Activated naive CD4-positive, alpha-beta T cell (primary cell): ENCODE data around the gene DOLPP1.
"Not testable (repeated sequence)": the region's sequence is repeated elsewhere in the genome, so short reads cannot be mapped to it uniquely, and the experiment has no call there.

ENCODE experiments used
- DNase-seq, 4 experiments: peaks; one replicate each; lab custom pipeline; 2025; lab: John Stamatoyannopoulos, UW

DOLPP1 gene, protein sequence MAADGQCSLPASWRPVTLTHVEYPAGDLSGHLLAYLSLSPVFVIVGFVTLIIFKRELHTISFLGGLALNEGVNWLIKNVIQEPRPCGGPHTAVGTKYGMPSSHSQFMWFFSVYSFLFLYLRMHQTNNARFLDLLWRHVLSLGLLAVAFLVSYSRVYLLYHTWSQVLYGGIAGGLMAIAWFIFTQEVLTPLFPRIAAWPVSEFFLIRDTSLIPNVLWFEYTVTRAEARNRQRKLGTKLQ

DNA sequence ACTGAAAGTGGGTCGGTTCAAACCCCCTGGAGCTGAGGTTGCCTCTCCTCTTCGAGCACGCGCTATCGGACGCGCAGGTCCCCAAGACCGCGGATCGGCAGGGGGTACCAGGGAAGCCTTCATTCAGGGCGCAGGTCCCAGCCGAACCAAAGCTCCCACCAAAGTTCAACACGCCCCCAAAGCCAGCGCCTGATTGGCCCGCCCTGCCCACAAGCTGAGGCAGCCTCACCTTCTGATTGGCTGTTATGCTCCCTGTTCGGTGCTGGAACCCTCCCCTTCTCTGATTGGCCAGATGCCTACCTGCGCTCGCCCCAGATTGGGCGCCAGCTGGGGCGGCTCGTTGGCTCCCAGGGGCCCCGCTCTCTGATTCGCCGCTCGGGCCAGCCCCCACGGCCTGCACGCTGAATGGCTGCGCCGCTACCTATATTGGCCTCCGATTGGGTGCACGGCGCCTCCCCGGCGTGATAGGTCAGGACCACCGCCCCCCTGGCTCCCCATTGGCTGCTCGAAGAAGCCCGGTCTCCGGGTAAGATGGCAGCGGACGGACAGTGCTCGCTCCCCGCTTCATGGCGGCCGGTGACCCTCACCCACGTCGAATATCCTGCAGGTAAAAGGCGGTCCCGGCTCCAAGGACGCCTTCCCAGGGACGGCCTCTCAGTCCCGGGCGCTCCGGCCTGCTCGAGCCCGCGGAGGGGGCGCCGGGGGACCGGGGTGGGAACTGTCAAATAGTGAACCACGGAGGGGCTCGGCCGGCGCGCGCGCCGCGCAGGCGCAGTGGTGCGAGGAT, at the start of gene DOLPP1:
Gene DOLPP1 (plus strand): TSS at position 511 of the 787 bp plus-strand sequence. CDS start 21 bp downstream, at position 532.
- peak; percentile 95 to 98 (median 97) for DNase-seq

DNA sequence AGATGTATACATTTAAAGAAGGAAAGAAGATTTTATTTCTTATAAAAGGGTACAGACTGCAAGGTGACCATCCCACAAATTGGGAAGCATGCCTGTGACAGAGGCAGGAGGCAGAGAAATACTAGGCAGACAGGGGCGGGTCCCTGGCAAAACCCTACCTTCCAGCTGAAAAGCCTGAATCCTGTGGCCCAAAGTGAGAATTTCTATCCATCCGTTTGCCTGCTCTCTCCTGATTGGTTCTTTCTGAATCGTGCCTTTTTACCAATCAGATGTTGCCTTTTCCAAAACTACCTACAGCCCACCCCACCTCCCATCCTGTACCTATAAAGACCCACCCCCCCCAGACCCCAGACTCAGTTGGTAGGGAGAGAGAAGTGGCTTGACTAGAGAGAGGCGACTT, 49.4 kb upstream of the DOLPP1 start:
- no peak for DNase-seq

DNA sequence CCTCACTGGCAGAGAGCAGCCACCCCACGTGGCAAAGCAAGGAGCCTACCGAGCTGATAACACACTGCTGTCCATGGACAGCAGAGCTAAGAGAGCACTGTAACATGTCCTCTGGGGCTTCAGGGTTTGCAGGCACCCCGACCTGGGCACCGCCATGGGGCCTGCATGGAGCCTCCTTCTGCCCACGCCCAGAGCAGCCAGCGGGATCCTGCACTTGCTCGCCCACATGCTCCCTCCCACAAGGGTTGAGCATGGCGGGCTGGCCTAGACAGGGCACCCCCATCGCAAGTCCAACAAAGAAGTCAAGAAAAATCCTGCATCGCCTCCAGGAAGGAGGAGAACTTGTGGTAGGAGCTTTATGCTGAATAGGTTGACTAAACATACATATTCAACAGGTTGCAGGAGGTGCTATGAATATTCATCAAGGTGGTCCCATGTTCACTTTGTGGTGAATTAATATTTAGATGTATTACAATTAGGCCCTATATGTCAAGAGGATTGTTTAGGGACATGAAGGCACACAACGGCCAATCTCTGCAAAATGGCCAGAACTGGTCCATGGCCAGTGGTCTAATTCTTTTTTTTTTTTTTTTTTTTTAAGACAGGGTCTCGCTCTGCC, 48.3 kb upstream of the DOLPP1 start:
- DNase-seq: no peak

DNA sequence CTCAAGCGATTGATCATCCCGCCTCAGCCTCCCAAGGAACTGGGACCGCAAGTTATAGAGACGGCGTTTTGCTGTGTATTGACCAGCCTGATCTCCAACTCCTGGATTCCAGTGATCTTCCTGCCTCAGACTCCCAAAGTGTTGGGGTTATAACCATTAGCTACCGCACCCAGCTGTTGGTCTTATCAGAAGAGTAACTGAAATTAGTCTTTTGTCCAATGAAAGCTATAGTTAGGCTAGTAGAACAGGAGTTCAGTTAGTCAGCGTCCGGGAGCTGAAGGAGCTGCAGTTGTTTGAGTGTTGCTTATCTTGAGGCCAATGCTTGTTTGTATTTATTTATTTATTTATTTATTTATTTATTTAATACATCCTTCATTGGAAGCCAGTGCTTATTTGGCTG, 47.7 kb upstream of the DOLPP1 start:
- no peak for DNase-seq

DNA sequence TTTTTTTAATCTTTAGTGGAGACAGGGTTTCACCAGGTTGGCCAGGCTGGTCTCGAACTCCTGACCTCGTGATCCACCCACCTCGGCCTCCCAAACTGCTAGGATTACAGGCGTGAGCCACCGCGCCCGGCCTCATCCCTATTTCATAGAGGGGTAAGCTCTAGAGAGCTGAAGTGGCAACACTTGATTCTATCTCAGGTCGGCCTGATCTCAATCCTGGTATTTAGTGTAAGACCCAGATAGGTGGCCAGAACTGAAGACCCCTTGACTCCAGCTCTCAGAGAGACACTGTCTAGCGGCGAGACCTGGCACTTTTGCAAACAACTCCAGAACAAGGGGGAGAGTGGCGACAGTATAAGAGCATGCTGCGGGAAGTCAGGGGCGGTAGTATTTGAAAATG, 45.1 kb upstream of the DOLPP1 start:
- DNase-seq: not testable (repeated sequence)

DNA sequence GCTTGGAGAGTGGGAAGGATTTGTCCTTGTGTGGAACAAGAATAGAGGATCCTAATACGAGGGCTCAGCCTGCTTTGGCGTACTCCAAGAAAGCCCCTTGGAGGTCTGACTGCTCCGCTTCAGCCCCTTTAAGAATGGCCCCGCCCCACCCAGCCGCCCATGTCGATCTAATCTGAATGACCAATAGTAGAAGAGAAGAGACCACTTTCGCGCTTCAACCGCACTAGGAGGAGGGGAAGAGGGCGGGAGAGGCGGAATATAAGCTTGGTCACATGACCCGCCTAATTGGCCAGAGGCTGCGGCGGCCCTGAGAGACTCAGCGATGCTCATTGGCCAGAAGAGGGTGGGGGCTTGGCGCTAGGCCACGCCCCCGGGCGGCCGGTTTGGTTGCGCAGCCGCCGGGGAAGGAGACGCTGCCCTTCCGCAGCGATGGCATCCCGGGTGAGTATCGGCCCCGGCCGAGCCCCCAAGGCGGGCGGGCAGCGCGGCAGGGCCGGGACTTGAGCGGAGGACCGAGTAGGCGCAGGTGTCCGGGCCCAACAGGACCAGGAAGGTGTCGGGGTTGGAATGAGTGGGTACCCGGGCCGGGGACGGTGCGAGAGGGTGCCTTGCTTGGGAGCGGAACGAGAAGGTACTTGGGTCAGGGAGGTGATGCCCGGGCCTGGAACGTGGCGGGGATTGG, 44.5 kb upstream of the DOLPP1 start, which contains the start of gene MIGA2:
Gene MIGA2 (plus strand): TSS at position 386 of the 682 bp plus-strand sequence. CDS start 3,969 bp downstream, outside the sequence.
- peak; percentile 78 to 87 (median 84) for DNase-seq

DNA sequence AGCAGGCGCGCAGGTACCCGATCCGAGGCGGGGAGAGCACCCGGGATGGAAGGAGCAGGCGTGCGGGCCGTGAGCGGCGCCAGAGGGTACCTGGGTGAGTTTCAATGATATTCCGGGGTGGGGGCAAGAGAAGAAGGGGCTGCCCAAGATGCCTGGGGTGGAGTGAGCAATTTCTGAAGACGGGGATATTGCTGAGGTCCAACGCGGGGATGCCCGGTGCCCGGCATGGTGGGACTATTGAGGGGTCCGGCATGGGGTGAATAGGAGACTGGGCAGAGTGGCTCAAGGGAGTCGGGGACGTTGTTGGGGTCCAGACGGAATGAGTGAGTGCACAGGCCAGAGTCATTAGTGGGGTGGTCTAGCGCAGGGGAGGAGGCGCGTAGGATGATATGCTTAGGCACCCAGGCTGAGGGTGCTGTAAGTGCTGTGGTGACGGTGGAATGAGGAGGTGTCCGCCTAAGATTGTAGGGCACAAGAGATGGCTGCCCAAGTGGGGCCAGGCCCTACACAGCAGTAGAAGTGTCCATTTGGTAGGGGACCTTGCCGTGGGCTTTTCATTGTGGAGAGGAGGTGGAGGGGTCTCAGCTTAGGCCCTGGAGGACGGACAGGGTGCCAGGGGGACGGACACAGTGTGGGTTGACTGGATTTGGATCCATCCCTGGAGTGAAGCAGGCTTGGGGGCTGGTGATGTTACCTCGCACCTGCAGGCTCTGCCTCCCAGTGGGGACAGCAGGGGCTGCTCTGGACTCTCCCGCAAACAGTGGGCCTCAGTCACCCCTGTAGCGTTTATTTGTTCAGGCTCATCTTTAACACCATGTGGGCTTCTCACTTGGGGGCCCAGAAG, 43.8 kb upstream of the DOLPP1 start:
- no peak for DNase-seq

DNA sequence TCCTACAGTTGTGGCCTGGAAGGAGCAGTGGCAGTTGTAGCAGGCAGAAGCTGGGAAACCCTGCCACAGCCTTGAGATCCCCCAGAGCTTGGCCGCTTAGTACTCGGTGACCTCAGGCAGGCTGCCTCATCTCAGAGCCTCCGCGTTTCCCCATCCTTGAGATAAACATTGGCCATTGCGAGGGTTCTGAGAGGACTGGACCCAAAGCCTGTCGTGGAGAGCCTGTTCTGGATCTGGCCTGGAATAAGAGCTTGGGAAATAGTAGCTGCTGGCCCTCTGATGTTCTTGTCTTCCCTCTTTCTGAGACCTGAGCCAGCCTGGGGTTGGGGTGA, 43.2 kb upstream of the DOLPP1 start:
- no peak for DNase-seq

DNA sequence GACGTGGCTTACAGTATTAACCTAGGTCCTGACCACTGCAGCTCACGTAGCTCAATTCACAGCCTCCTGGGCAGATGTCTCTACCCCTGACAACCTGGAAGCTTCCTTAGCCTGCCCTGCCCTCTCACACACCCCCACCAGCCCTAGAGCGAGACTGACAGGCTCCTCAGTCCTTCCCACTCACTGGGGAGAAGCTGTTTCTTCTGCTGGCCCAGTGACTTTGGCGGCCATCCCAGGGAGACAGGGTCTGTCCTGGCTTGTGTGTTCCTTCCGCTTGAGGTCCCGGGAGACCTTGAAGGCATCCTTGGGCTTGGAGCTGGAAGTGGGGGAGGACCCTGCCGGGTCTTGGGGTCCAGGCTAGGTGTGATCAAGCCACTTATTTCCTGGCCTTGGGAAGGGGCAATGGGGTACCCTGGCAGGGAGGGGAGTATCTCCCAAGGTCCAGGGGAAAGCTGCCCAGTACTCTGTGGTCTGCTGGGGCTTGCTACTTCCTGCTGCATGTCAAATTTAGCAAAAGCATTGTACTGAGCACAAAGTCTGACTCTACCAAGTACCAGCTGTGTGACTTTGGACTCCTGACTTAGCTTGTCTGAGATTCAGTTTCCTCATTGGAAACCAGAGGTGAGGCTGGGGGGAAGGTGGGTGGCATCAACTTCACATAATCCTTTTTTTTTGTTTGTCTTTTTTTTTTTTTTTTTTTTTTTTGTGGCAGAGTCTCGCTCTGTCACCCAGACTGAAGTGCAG, 42.6 kb upstream of the DOLPP1 start:
- no peak for DNase-seq

DNA sequence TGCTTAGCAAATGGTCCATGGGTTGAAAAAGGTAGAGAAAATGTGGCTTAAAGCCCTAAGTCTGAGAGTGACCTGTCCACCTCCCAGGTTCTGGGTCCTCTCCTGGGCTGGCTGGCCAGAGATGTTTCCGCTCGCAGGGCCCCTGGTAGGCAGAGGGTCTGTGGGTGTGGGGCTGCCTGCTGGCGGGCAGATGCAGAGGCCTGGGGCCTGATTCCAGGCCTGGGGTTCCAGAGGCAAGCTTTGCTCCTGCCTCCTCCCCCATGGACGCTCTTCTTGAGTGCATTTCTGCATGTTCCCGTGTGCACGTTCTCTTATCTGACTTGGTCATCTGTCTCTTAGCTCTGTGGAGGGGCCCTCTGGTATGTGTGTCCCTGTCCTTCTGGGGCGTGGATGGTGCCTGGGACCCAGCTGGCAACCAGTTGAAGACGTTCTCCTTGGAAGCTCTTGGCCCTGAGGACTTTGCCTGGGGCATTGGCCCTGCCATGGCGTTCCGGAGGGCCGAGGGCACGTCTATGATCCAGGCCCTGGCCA, 40.7 kb upstream of the DOLPP1 start:
- no peak for DNase-seq

DNA sequence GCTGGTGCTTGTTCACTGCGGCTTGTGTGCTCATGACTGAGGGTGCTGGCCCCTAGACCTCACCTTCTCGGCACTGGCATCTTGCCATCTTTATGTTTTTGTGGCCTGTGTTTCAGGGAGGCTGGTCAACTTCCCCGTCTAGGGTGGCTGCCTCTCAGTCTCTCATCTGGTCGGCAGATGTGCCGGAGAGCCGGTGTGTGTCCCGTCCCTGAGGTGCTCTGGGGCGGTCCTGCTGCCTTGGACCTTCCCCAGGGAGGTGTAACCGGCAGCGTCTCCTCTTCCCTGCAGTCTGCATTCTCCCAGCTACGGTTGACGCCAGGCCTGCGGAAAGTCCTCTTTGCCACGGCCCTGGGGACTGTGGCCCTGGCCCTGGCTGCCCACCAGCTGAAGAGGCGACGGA, 38.9 kb upstream of the DOLPP1 start:
- DNase-seq: no peak

DNA sequence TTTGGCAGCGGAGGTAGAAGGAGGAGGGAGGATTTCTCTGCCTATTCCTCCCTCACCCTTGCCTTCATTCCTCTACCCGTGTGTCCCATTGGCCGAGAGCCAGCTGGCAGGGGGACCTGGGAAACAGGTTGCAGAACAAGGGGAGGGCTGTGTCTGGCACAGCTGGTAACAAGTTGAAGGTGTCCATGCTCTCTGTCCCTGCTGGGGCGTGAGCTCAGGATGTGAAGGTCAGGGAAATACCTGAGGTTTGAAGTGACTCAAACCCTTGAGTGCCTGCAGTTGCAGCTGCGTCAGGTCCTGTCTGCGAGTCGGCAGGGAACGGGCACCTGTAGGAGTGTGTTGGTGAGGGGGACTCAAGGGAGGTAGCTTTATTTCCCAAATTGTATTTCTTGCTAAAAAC, 28.3 kb upstream of the DOLPP1 start:
- no peak for DNase-seq

DNA sequence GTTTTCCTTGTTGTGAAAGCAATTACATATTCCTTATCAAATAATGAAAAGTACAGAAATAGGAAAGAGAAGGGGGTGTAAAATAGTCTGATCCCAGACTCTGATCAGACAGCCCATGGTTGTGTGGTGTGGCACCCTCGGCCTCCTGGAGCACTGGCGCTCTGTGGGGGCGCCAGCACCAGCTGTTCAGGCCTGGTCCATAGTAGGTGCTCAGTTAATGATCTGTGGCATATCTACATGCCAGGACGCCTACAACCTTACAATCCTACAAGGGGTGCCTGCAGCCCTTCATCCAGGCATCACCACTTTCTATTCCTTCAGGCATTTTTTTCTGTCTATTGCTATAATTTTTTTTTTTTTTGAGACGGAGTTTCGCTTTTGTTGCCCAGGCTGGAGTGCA, 27.9 kb upstream of the DOLPP1 start:
- DNase-seq: no peak

DNA sequence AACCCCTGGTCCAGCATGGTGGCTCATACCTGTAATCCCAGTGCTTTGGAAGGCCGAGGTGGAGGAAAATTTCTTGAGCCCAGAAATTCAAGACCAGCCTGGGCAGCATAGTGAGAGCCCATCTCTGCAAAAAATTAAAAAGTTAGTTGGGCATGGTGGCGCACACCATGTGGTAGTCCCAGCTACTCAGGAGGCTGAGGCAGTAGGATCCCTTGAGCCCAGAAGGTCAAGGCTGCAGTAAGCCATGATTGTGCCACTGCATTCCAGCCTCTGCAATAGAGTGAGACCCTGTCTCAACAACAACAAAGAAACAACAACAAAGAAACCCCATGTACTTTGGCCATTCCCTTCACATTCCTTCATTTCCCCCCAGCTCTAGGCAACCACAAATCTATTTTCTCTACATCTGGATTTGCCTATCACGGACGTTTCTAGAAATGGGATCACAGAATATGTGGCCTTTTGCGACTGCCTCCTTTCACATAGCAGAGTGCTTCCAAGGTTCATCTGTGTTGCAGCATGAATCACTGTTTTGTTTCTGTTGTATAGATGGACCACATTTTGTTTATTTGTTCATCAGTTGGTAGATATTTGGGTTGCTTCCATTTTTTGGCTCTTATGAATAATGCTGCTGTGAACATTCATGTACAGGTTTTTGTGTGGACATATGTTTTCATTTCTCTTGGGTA, 26.6 kb upstream of the DOLPP1 start:
- no peak for DNase-seq

DNA sequence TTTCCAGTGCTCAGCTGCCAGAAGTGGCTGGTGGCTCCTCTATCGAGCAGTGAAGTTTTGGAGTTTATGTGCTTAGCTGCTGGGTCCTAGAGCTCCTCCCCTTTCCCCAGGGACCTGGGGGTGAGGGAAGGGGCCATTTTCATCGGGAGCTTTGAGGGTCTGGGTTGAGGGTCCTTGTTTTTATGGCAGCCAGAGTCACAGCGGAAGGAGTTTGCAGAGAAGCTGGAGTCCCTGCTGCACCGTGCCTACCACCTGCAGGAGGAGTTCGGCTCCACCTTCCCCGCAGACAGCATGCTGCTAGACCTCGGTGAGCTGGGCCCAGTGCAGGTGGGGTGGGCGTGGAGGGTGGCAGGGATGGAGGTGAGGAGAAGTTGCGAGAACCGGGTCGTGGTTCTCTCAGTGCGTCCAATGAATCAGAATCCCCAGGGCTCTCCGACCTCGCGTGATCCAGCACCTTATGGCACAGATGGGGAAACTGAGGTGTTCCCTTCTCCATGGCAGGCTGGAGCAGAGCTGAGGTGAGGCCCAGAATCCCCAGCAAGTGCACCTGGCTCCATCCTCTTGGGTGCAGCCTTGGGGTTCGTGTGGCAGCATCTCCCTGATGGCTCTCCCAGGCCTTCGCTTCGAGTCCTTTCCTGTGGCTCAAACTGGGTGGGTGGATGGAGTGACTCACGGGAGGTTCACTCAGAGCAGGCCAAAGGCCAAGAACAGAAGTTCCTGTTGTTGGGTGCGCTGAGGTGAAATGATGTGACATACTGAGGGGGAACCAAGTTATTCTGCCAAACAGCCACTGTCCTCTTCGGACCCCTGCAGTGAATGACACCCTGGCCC, 21.7 kb upstream of the DOLPP1 start:
- no peak for DNase-seq

DNA sequence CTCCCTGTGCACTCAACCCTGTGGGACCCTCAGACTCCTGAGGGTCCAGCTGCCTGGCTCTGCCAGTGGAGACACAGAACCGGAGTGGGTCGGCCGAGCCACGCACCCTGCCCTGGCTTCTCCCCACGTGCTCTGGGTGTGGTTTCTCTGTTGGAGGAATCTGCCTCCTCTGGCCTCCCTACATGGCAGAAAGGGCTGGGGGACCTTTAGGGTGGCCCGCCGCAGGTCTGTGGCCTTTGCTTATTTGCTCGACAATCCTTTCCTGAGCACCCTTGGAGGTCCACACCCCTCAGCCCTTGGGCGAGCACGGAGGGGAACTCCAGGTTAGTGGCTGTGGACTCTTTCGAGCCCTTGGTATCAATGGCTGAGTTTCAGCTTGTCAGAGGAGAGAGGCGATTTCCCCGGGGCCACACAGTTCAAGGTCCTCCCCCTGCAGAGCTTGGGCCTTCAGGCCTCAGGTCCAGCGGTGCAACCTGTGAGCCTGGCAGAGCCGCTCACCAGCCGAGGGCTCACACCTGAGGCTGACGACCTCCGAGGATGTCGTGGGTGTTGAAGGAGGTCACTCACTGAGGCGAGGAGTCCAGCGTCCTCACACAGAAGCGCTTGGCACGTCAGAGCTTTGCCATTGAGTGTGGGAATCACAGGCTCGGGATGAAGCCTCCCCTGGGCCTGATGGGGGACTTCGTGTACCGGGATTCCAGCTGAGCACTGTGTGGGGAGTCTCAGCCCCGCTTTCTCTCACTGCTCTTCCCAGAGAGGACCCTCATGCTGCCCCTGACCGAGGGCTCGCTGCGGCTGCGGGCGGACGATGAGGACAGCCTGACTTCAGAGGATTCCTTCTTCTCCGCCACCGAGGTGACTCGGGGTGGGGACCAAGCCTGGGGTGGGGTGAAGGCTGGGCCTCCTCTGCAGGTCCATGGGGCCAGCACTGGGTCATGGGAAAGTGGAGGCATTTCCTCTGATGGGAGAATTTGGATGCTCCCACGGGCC, 20.8 kb upstream of the DOLPP1 start:
- no peak for DNase-seq

DNA sequence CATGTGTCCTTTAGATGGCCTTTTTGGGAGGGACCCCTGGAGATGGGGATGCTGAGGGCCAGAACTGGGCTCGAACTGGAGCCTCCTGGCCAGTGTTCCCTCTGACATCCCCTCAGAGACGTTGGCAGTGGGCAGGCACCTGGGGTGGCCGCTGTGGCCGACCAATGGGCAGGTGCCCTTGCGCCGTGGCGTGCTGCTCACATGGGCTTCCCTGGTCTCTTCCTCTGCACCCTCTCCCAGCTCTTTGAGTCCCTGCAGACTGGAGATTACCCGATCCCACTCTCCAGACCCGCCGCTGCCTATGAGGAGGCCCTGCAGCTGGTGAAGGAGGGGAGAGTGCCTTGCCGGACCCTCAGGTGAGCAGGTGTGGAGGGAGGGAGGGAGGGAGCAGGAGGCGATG, 19.9 kb upstream of the DOLPP1 start:
- DNase-seq: no peak

DNA sequence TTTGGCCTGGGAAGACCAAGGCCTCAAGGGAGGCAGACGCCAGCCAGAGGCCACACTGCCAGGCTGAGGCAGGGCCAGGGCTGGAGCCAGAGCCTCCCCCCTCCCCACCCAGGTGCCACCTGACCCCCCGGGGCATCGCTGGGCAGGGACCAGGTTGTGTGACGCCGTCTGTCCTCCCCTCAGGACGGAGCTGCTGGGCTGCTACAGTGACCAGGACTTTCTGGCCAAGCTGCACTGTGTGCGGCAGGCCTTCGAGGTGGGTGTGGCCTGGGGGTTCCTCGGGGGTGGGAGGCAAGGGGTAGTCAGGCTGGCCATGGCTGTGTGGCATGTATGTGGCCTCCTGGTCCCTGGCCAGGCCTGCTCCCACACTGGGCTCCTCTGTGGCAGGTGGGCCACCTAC, 17.9 kb upstream of the DOLPP1 start:
- DNase-seq: no peak
